ENCODE measurements around the gene PTTG1.

PTTG1 gene

DNA sequence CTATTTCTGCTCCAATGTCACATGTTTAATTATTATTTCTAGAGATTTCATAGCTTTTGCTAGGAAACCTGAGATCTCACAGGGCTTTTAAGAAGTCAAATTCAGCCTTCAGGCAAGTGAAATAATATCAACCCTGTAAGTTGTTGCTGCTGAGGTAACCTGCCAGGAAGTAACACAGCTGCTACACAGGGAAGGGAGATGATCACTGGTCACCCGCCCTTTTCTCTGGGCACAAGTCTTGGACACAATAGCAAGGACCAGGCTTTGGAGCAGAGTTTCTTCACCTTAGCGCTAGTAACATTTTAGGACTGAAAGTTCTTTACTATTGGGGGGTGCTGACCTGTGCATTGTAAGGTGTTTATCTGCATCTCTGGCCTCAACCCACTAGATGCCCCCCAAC lies 50.1 kb downstream of the PTTG1 start:
- H3K9me3 ChIP-seq (ENCODE audit: control insufficient read depth, low read length): no peaks in the 10 kb centered on the region
- 92 to 97% methylated on average over 2 of the region's 2 CpGs for WGBS, 2 experiments
- H3K36me3 ChIP-seq (ENCODE audit: control insufficient read depth, insufficient read depth, low read length): no peaks in the 10 kb centered on the region
- no peaks in the 10 kb centered on the region for H3K4me1 ChIP-seq (ENCODE audit: control insufficient read depth, insufficient read depth, low read length)
- H3K4me3 ChIP-seq (ENCODE audit: insufficient read depth, low read depth, low read length): no peak overlapping the region
- no peaks in the 10 kb centered on the region for H3K27me3 ChIP-seq (ENCODE audit: control insufficient read depth, insufficient read depth, low read length, poor library complexity, severe bottlenecking)
- no peak overlapping the region for H3K27ac ChIP-seq (ENCODE audit: insufficient read depth, low read depth, low read length, poor library complexity, severe bottlenecking)

DNA sequence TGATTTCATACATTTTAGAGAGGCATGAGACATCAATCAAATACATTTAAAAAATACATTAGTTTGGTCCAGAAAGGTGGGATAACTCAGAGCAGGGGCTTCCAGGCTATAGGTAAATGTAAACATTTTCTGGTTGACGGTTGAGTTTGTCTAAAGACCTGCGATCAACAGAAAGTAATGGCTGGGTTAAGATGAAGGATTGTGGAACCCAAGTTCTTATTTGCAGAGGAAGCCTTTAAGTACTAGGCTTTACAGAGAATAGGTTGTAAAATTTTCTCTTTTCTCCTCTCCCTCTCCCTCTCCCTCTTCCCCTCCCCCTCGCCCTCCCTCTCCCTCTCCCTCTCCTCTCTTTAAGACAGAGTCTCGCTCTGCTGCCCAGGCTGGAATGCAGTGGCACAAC lies 50.8 kb downstream of the PTTG1 start:
- Histone ChIP-seq H3K27ac (ENCODE audit: insufficient read depth, low read depth, low read length, poor library complexity, severe bottlenecking) (no peak overlapping the region), H3K36me3 (ENCODE audit: control insufficient read depth, insufficient read depth, low read length) (no peaks in the 10 kb centered on the region), H3K27me3 (ENCODE audit: control insufficient read depth, insufficient read depth, low read length, poor library complexity, severe bottlenecking) (no peaks in the 10 kb centered on the region), H3K9me3 (ENCODE audit: control insufficient read depth, low read length) (no peaks in the 10 kb centered on the region), H3K4me3 (ENCODE audit: insufficient read depth, low read depth, low read length) (no peak overlapping the region), H3K4me1 (ENCODE audit: control insufficient read depth, insufficient read depth, low read length) (no peaks in the 10 kb centered on the region)
- WGBS, 2 experiments: 92 to 95% methylated on average over 4 of the region's 4 CpGs

DNA sequence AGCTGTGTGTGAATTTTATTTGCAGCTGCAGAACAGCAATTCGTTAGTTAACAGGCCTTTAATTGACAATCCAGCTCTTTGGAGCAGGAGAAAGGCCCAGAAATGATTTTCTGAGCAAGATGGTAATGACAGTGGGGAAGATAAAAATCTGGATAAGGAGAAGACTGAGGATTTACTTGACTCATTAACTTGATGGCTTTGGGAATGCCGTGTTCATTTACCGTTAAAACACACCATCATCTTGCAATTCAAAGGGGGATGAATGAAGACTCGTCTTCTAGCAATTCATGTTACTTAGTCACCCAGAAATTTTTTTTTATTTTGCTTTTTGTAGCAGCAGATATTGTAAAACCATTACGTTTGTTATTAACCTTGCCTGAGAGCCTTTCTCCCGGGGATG lies 52.0 kb downstream of the PTTG1 start:
- H3K27ac ChIP-seq (ENCODE audit: insufficient read depth, low read depth, low read length, poor library complexity, severe bottlenecking): no peak overlapping the region
- no peaks in the 10 kb centered on the region for H3K9me3 ChIP-seq (ENCODE audit: control insufficient read depth, low read length)
- H3K4me1 ChIP-seq (ENCODE audit: control insufficient read depth, insufficient read depth, low read length): no peaks in the 10 kb centered on the region
- no peak overlapping the region for H3K4me3 ChIP-seq (ENCODE audit: insufficient read depth, low read depth, low read length)
- H3K36me3 ChIP-seq (ENCODE audit: control insufficient read depth, insufficient read depth, low read length): no peaks in the 10 kb centered on the region
- WGBS, 2 experiments: 92 to 93% methylated on average over 6 of the region's 6 CpGs
- no peaks in the 10 kb centered on the region for H3K27me3 ChIP-seq (ENCODE audit: control insufficient read depth, insufficient read depth, low read length, poor library complexity, severe bottlenecking)

DNA sequence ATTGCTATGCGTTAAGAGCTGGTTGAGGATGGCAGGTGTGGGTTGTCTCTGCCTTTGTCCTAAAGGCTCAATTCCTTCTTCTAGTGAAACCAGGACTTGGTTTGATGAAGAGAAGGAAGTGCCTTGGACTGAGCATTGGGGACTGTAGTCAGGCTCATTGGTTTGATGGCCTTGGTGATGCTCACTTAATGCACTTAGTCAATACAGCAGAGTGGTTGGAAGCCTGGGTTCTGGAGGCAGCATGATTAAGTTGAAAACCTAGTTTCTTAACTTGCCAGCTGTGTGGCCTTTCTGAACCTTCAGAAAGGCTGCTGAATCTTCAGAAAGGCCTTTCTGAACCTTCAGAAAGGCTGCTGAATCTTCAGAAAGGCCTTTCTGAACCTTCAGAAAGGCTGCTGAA lies 52.4 kb downstream of the PTTG1 start:
- Histone ChIP-seq H3K4me3 (ENCODE audit: insufficient read depth, low read depth, low read length) (no peak overlapping the region), H3K27ac (ENCODE audit: insufficient read depth, low read depth, low read length, poor library complexity, severe bottlenecking) (no peak overlapping the region), H3K27me3 (ENCODE audit: control insufficient read depth, insufficient read depth, low read length, poor library complexity, severe bottlenecking) (no peaks in the 10 kb centered on the region), H3K36me3 (ENCODE audit: control insufficient read depth, insufficient read depth, low read length) (no peaks in the 10 kb centered on the region), H3K4me1 (ENCODE audit: control insufficient read depth, insufficient read depth, low read length) (no peaks in the 10 kb centered on the region), H3K9me3 (ENCODE audit: control insufficient read depth, low read length) (no peaks in the 10 kb centered on the region)
- WGBS, 2 experiments: 90 to 100% methylated on average over 1 of the region's 1 CpG

DNA sequence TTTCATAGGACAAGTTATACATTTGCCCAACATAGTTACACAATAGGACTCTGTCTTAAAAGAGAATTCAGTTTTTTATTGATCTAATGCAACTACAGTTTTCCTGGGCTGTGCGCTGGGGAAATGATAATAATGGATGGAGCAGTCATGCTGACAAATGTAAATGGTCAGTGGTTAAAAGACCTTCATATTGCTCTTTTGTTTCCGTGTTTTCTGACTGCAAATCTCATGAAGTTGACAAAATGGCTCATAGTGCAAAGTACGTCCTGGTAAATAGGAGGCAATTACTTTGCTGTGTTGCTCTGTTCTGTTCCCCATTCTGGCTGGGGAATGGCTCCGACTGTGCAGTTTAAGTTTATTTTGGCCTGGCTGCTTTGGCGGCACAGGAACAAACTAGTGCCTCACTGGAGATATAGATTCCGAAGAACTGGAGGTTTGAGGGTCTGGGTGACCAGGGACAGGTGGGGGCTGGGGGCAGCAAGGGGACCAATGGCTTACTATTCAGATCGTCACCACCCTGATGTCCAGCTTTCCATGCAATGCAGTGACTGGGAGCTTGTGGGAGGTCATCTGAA lies 54.3 kb downstream of the PTTG1 start:
- Histone ChIP-seq H3K27ac (ENCODE audit: insufficient read depth, low read depth, low read length, poor library complexity, severe bottlenecking) (no peak overlapping the region), H3K36me3 (ENCODE audit: control insufficient read depth, insufficient read depth, low read length) (no peaks in the 10 kb centered on the region), H3K4me1 (ENCODE audit: control insufficient read depth, insufficient read depth, low read length) (no peaks in the 10 kb centered on the region), H3K27me3 (ENCODE audit: control insufficient read depth, insufficient read depth, low read length, poor library complexity, severe bottlenecking) (no peaks in the 10 kb centered on the region), H3K4me3 (ENCODE audit: insufficient read depth, low read depth, low read length) (no peak overlapping the region), H3K9me3 (ENCODE audit: control insufficient read depth, low read length) (no peaks in the 10 kb centered on the region)
- 83 to 89% methylated on average over 7 of the region's 7 CpGs for WGBS, 2 experiments

DNA sequence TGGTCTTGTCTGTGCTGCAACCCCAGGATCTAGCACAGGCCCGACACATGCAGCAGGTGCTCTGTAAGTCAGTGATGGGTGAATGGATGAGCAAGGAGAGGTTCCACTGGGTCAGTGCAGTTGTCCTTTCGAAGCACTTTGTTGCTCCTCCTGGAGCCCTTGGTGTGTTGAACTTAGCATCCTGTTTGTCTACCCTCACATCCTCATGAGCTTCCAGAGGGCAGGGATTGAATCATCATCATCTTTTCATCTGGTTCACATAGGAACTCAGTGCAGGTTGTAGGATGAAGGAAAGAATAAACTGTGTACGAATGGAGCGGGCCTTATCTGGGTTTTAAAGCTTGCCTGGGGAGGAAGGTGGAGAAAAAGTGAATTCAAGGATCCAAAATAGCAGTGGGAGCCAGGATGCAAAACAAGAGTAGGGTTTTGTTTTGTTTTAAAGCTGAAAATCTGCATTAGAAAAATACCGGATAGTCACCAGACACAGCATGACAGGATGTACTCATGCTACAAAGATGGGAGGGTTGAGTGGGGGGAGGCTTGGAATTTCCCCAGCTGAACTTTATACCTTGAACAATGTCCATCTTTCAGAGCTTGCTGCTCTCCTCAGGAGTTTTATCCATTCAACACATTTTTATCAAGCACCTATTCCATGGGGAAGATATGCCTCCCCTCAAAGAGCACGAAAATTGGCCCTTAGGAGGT lies 55.8 kb downstream of the PTTG1 start:
- 53 to 59% methylated on average over 5 of the region's 6 CpGs for WGBS, 2 experiments
- no peaks in the 10 kb centered on the region for H3K36me3 ChIP-seq (ENCODE audit: control insufficient read depth, insufficient read depth, low read length)
- no peak overlapping the region for H3K4me3 ChIP-seq (ENCODE audit: insufficient read depth, low read depth, low read length)
- no peaks in the 10 kb centered on the region for H3K9me3 ChIP-seq (ENCODE audit: control insufficient read depth, low read length)
- no peaks in the 10 kb centered on the region for H3K4me1 ChIP-seq (ENCODE audit: control insufficient read depth, insufficient read depth, low read length)
- H3K27ac ChIP-seq (ENCODE audit: insufficient read depth, low read depth, low read length, poor library complexity, severe bottlenecking): no peak overlapping the region
- no peaks in the 10 kb centered on the region for H3K27me3 ChIP-seq (ENCODE audit: control insufficient read depth, insufficient read depth, low read length, poor library complexity, severe bottlenecking)

DNA sequence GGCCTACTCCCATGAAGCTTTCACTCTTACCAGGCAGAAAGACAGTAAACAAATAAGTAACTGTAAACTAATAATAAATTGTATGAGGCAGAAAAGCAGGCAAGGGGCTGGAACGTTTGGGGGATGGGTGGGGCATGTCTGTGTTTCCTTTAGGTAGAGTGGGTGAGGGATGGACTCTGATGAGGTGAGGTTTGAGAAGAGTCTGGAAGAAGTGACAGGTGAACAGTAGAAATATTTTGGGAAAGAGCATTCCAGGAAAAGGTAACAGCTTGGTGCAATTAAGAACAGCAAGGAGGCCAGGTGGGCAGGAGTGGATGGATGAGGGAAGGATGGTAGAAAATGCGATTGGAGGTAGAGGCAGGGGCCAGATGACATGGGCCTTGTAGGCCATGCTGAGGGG lies 56.5 kb downstream of the PTTG1 start:
- 70 to 79% methylated on average over 2 of the region's 2 CpGs for WGBS, 2 experiments

More for the DNA sequence above, 56.5 kb downstream of the PTTG1 start:
- H3K4me1 ChIP-seq (ENCODE audit: control insufficient read depth, insufficient read depth, low read length): no peaks in the 10 kb centered on the region
- H3K9me3 ChIP-seq (ENCODE audit: control insufficient read depth, low read length): no peaks in the 10 kb centered on the region
- no peaks in the 10 kb centered on the region for H3K27me3 ChIP-seq (ENCODE audit: control insufficient read depth, insufficient read depth, low read length, poor library complexity, severe bottlenecking)
- H3K27ac ChIP-seq (ENCODE audit: insufficient read depth, low read depth, low read length, poor library complexity, severe bottlenecking): no peak overlapping the region
- H3K36me3 ChIP-seq (ENCODE audit: control insufficient read depth, insufficient read depth, low read length): no peaks in the 10 kb centered on the region
- H3K4me3 ChIP-seq (ENCODE audit: insufficient read depth, low read depth, low read length): no peak overlapping the region
